ENCODE data around the gene CCDC12.

CCDC12 gene

GRCh38 chr3:46889381-46890110 is 87.0 kb downstream of the CCDC12 start:
- H3K9ac ChIP-seq (ENCODE audit: low read length): no peak overlapping the region
- peaks cover 39% of the 10 kb centered on the region for H3K27me3 ChIP-seq (ENCODE audit: control insufficient read depth, insufficient read depth, low read length)
- H3K9me3 ChIP-seq (ENCODE audit: control insufficient read depth, low read length): no peaks in the 10 kb centered on the region
- no peaks in the 10 kb centered on the region for H3K36me3 ChIP-seq (ENCODE audit: control insufficient read depth, insufficient read depth, low read length)
- H3K4me3 ChIP-seq (ENCODE audit: low read length): no peak overlapping the region
- H3K4me1 ChIP-seq (ENCODE audit: control insufficient read depth, insufficient read depth, low read length): peaks cover 11% of the 10 kb centered on the region

- H3K36me3 ChIP-seq (ENCODE audit: control insufficient read depth, insufficient read depth, low read length): no peaks in the 10 kb centered on the region
- no peak overlapping the region for H3K9ac ChIP-seq (ENCODE audit: low read length)
- no peak overlapping the region for H3K4me3 ChIP-seq (ENCODE audit: low read length)
- no peaks in the 10 kb centered on the region for H3K9me3 ChIP-seq (ENCODE audit: control insufficient read depth, low read length)
- peaks cover 48% of the 10 kb centered on the region for H3K27me3 ChIP-seq (ENCODE audit: control insufficient read depth, insufficient read depth, low read length)
- H3K4me1 ChIP-seq (ENCODE audit: control insufficient read depth, insufficient read depth, low read length): peaks cover 11% of the 10 kb centered on the region
Observed at GRCh38 chr3:46888705-46889104, 87.8 kb downstream of the CCDC12 start.

- no peak overlapping the region for H3K9ac ChIP-seq (ENCODE audit: low read length)
- peaks cover 49% of the 10 kb centered on the region for H3K27me3 ChIP-seq (ENCODE audit: control insufficient read depth, insufficient read depth, low read length)
- H3K4me3 ChIP-seq (ENCODE audit: low read length): no peak overlapping the region
- H3K9me3 ChIP-seq (ENCODE audit: control insufficient read depth, low read length): no peaks in the 10 kb centered on the region
- no peaks in the 10 kb centered on the region for H3K36me3 ChIP-seq (ENCODE audit: control insufficient read depth, insufficient read depth, low read length)
- peaks cover 11% of the 10 kb centered on the region for H3K4me1 ChIP-seq (ENCODE audit: control insufficient read depth, insufficient read depth, low read length)
Observed at GRCh38 chr3:46887980-46888494, 88.5 kb downstream of the CCDC12 start.

- Histone ChIP-seq H3K9me3 (ENCODE audit: control insufficient read depth, low read length) (no peaks in the 10 kb centered on the region), H3K4me3 (ENCODE audit: low read length) (no peak overlapping the region), H3K27me3 (ENCODE audit: control insufficient read depth, insufficient read depth, low read length) (peaks cover 46% of the 10 kb centered on the region), H3K36me3 (ENCODE audit: control insufficient read depth, insufficient read depth, low read length) (no peaks in the 10 kb centered on the region), H3K4me1 (ENCODE audit: control insufficient read depth, insufficient read depth, low read length) (no peaks in the 10 kb centered on the region), H3K9ac (ENCODE audit: low read length) (no peak overlapping the region)
Observed at GRCh38 chr3:46885612-46886011, 90.9 kb downstream of the CCDC12 start.

GRCh38 chr3:46884929-46885328 is 91.6 kb downstream of the CCDC12 start:
- Histone ChIP-seq H3K4me1 (ENCODE audit: control insufficient read depth, insufficient read depth, low read length) (no peaks in the 10 kb centered on the region), H3K9ac (ENCODE audit: low read length) (no peak overlapping the region), H3K27me3 (ENCODE audit: control insufficient read depth, insufficient read depth, low read length) (peaks cover 51% of the 10 kb centered on the region), H3K9me3 (ENCODE audit: control insufficient read depth, low read length) (no peaks in the 10 kb centered on the region), H3K4me3 (ENCODE audit: low read length) (no peak overlapping the region), H3K36me3 (ENCODE audit: control insufficient read depth, insufficient read depth, low read length) (no peaks in the 10 kb centered on the region)

GRCh38 chr3:46884427-46884826 is 92.1 kb downstream of the CCDC12 start:
- no peaks in the 10 kb centered on the region for H3K9me3 ChIP-seq (ENCODE audit: control insufficient read depth, low read length)
- no peak overlapping the region for H3K4me3 ChIP-seq (ENCODE audit: low read length)
- H3K36me3 ChIP-seq (ENCODE audit: control insufficient read depth, insufficient read depth, low read length): no peaks in the 10 kb centered on the region
- H3K27me3 ChIP-seq (ENCODE audit: control insufficient read depth, insufficient read depth, low read length): peaks cover 54% of the 10 kb centered on the region
- no peak overlapping the region for H3K9ac ChIP-seq (ENCODE audit: low read length)
- H3K4me1 ChIP-seq (ENCODE audit: control insufficient read depth, insufficient read depth, low read length): no peaks in the 10 kb centered on the region

- no peak overlapping the region for H3K4me3 ChIP-seq (ENCODE audit: low read length)
- H3K9me3 ChIP-seq (ENCODE audit: control insufficient read depth, low read length): no peaks in the 10 kb centered on the region
- H3K9ac ChIP-seq (ENCODE audit: low read length): no peak overlapping the region
- H3K36me3 ChIP-seq (ENCODE audit: control insufficient read depth, insufficient read depth, low read length): no peaks in the 10 kb centered on the region
- peaks cover 54% of the 10 kb centered on the region for H3K27me3 ChIP-seq (ENCODE audit: control insufficient read depth, insufficient read depth, low read length)
- H3K4me1 ChIP-seq (ENCODE audit: control insufficient read depth, insufficient read depth, low read length): no peaks in the 10 kb centered on the region
Observed at GRCh38 chr3:46883830-46884185, 92.7 kb downstream of the CCDC12 start.

GRCh38 chr3:46883054-46883829 is 93.3 kb downstream of the CCDC12 start:
- Histone ChIP-seq H3K4me1 (ENCODE audit: control insufficient read depth, insufficient read depth, low read length) (no peaks in the 10 kb centered on the region), H3K9me3 (ENCODE audit: control insufficient read depth, low read length) (no peaks in the 10 kb centered on the region), H3K9ac (ENCODE audit: low read length) (no peak overlapping the region), H3K27me3 (ENCODE audit: control insufficient read depth, insufficient read depth, low read length) (peaks cover 54% of the 10 kb centered on the region), H3K4me3 (ENCODE audit: low read length) (no peak overlapping the region), H3K36me3 (ENCODE audit: control insufficient read depth, insufficient read depth, low read length) (no peaks in the 10 kb centered on the region)

GRCh38 chr3:46882377-46883053 is 94.0 kb downstream of the CCDC12 start:
- Histone ChIP-seq H3K9ac (ENCODE audit: low read length) (no peak overlapping the region), H3K4me3 (ENCODE audit: low read length) (no peak overlapping the region), H3K27me3 (ENCODE audit: control insufficient read depth, insufficient read depth, low read length) (peaks cover 54% of the 10 kb centered on the region), H3K4me1 (ENCODE audit: control insufficient read depth, insufficient read depth, low read length) (no peaks in the 10 kb centered on the region), H3K36me3 (ENCODE audit: control insufficient read depth, insufficient read depth, low read length) (no peaks in the 10 kb centered on the region), H3K9me3 (ENCODE audit: control insufficient read depth, low read length) (no peaks in the 10 kb centered on the region)

GRCh38 chr3:46881596-46882376 is 94.8 kb downstream of the CCDC12 start:
- Histone ChIP-seq H3K9ac (ENCODE audit: low read length) (no peak overlapping the region), H3K27me3 (ENCODE audit: control insufficient read depth, insufficient read depth, low read length) (peaks cover 54% of the 10 kb centered on the region), H3K36me3 (ENCODE audit: control insufficient read depth, insufficient read depth, low read length) (no peaks in the 10 kb centered on the region), H3K4me1 (ENCODE audit: control insufficient read depth, insufficient read depth, low read length) (no peaks in the 10 kb centered on the region), H3K9me3 (ENCODE audit: control insufficient read depth, low read length) (no peaks in the 10 kb centered on the region), H3K4me3 (ENCODE audit: low read length) (no peak overlapping the region)

- H3K4me1 ChIP-seq (ENCODE audit: control insufficient read depth, insufficient read depth, low read length): no peaks in the 10 kb centered on the region
- H3K9me3 ChIP-seq (ENCODE audit: control insufficient read depth, low read length): no peaks in the 10 kb centered on the region
- H3K9ac ChIP-seq (ENCODE audit: low read length): no peak overlapping the region
- peaks cover 54% of the 10 kb centered on the region for H3K27me3 ChIP-seq (ENCODE audit: control insufficient read depth, insufficient read depth, low read length)
- no peaks in the 10 kb centered on the region for H3K36me3 ChIP-seq (ENCODE audit: control insufficient read depth, insufficient read depth, low read length)
- no peak overlapping the region for H3K4me3 ChIP-seq (ENCODE audit: low read length)
Observed at GRCh38 chr3:46880884-46881595, 95.5 kb downstream of the CCDC12 start.

All from mucosa of stomach (tissue), 1 donor.